ENCODE data around the gene IDUA.

The IDUA gene

GRCh38 chr4:1015746-1016145 lies 28.9 kb downstream of the IDUA start:
- no peak overlapping the region for H3K27ac ChIP-seq
- TF ChIP-seq ZFX (IDR thresholded peaks at IDR 0.05; ENCODE audit: borderline replicate concordance), result no peak
- TF ChIP-seq CTCF (IDR thresholded peaks at IDR 0.05), result no peak

- TF ChIP-seq ZFX (IDR thresholded peaks at IDR 0.05; ENCODE audit: borderline replicate concordance) (no peak), CTCF (IDR thresholded peaks at IDR 0.05) (no peak)
- no peak overlapping the region for H3K27ac ChIP-seq
Measured at GRCh38 chr4:1017211-1017610, 30.4 kb downstream of the IDUA start.

GRCh38 chr4:1017706-1018105 lies 30.9 kb downstream of the IDUA start:
- H3K27ac ChIP-seq, result no peak overlapping the region
- TF ChIP-seq ZFX (IDR thresholded peaks at IDR 0.05; ENCODE audit: borderline replicate concordance) (no peak), CTCF (IDR thresholded peaks at IDR 0.05) (no peak)

DNA sequence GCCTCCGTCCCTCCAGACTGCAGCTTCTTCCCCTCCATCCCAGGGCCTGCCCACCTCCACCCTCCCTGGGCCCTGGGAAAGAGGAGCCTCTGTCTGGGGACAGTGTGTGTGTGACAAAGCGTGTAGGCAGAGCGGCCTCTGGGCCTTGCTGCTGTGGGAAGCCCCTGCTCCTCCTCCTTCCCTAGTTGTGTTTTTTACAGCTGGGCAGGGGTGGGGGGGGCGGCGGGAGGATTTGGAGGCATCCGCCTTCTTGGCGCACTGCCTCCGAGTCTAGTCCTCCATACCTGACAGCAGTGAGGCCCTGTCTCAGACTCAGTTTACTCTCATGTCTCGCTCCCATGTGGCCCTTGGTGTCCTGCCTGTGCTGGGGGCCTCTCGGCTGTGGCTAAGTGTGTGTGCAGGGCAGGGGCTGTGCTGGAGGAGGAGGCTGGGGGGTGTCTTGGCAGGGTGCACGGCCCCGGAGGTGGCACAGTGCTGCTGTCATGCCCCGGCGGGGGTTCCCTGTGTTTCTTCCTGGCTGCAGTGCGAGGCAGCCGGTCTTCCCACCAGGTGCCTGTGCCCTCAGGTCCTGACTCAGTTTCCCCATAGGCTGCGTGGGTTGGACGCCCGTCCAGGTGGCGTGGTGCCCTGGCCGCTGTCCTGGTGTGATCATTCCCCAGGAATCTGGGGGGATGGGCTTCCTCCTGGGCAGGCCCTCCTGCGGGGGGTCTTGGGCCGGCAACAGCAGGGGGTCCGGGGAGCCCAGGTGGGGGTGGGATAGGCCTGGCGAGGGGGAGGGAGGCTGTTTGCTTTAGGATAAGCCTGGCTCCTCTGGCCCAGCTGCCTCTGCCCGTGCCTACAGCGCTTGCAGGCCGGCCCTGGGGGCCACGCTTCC lies 31.5 kb downstream of the IDUA start:
- TF ChIP-seq CTCF (IDR thresholded peaks at IDR 0.05), result no peak
- no peak for TF ChIP-seq ZFX (IDR thresholded peaks at IDR 0.05; ENCODE audit: borderline replicate concordance)
- no peak overlapping the region for H3K27ac ChIP-seq

- TF ChIP-seq ZFX (IDR thresholded peaks at IDR 0.05; ENCODE audit: borderline replicate concordance) (no peak), CTCF (IDR thresholded peaks at IDR 0.05) (no peak)
- no peak overlapping the region for H3K27ac ChIP-seq
Measured at GRCh38 chr4:1019320-1019719, 32.5 kb downstream of the IDUA start.

DNA sequence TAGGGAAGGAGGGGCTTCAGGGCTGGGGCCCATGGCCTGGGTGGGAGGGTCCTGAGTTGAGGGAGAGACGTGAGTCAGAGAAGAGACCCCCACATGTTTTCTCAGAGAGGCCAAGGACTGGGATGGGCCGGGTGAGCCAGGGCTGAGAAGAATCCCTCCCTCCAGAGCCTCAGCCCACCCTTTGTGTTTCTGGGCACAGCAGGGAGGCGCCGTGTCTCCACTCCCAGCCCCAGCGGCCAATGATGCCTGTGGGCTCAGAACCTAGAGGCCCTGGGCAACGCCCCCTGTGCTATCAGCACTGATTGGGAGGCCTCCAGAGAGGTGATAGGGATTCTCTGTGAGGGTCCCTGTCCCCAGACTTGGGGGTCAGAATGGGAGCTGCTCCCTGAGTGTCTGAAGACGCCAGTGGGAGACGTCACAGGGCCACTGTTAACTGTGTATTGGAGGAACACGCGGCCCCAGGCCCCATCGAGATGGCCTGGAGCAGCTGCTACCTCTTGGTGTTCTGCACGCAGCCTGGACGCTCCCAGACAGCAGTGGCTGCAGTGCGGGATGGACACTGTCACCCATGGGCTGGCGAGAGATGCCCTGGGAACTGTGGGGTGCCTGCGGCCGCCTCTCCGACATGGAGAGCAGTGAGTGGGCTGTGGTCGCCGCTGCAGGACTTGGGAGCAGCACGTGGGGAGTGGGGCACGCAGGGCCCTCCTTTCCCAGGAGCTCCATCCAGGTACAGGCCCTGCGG lies 33.1 kb downstream of the IDUA start:
- no peak for TF ChIP-seq CTCF (IDR thresholded peaks at IDR 0.05)
- no peak for TF ChIP-seq ZFX (IDR thresholded peaks at IDR 0.05; ENCODE audit: borderline replicate concordance)
- no peak overlapping the region for H3K27ac ChIP-seq
